ENCODE data around the gene NR3C1. TPM values are rescaled to one million over a fixed set of nuclear protein-coding genes. Genes with fewer than 3 reads are reported as not detected.
A peak's percentile ranks its signal among the peaks of the same experiment; 100 is the strongest.
"Not testable (repeated sequence)": the region's sequence is repeated elsewhere in the genome, so short reads cannot be mapped to it uniquely, and the experiment has no call there.

The NR3C1 gene
- total RNA-seq, 1 experiment from 2014 or later: 42.1 TPM

GRCh38 chr5:143337946-143338345, 65.5 kb downstream of the NR3C1 start:
- DNase-seq (ENCODE audit: low spot score): no peak

DNA sequence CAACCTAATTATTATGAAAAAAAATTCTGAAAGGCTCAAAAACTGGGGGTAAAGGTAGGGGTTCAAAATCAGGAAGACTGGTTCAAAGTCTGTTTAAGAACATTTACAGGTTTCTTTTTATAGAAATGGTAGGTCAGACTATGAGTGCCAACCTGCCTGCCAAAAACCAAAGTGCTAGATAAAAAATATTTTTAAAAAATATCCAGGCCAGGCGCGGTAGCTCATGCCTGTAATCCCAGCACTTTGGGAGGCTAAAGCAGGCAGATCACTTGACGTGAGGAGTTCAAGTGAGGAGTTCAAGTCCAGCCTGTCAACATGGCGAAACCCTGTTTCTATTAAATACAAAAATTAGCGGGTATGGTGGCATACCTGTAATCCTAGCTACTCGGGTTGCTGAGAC, 67.0 kb downstream of the NR3C1 start:
- no peak for DNase-seq (ENCODE audit: low spot score)

DNA sequence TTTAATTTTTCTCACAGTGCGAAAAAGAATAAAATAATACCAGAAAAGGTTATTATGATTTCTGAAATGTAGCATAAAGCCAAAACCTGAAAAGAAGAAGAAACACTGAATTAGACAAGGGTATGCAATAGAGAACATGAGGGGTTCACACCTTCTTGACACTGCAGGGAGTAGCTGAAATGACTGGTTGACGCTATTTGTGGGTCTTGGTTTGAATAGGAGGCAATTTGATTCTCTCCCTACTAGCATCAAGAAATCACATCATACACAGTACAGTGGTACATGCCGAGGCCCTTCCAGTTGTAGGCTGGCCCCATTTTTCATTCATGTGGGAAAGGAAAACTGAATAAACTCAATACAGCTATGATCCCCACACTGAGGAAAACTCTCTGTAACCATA, 68.6 kb downstream of the NR3C1 start:
- no peak for DNase-seq (ENCODE audit: low spot score)

GRCh38 chr5:143334380-143334779, 69.1 kb downstream of the NR3C1 start:
- not testable (repeated sequence) for DNase-seq (ENCODE audit: low spot score)

GRCh38 chr5:143331956-143332355, 71.5 kb downstream of the NR3C1 start:
- DNase-seq (ENCODE audit: low spot score): no peak

DNA sequence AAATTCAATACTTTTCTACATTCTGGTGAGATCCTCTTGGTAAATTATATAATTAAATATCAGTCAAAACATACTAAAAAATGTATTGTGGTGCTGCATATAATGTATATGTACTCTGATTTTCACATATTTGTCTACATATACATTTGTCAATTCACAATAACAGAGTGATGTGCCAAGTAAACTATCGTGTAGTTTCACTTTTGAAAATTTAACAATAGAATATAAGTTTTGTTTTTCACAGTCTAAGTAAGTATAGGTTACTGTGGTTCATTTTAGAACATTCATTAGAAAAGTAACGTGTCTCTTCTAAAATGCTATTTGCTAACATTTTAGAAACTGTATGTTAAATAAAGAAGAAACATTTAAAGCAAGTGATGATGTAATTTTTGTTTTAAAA, 73.6 kb downstream of the NR3C1 start:
- DNase-seq (ENCODE audit: low spot score): no peak

- DNase-seq (ENCODE audit: low spot score): no peak
Observed at GRCh38 chr5:143328589-143329220, 74.8 kb downstream of the NR3C1 start.

- not testable (repeated sequence) for DNase-seq (ENCODE audit: low spot score)
Observed at GRCh38 chr5:143325086-143325485, 78.4 kb downstream of the NR3C1 start.

DNA sequence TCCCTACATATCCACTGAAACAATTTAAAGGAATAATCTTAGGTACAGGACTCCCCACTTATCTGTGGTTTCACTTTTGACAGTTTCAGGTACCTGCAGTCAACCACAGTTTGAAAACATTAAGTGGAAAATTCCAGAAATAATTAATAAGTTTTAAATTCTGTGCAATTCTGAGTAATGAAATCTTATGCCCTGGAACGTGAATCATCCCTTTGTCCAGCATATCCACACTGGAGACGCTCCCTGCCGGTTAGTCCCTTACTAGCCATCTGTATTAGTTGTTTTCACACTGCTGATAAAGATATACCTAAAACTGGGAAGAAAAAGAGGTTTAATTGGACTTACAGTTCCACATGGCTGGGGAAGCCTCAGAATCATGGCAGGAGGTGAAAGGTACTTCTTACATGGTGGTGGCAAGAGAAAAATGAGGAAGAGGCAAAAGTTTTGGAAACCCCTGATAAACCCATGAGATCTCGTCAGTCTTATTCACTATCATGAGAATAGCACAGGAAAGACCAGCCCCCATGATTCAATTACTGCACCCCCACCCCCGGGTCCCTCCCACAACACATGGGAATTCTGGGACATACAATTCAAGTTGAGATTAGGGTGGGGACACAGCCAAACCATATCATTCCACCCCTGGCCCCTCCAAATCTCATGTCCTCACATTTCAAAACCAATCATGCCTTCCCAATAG, 80.4 kb downstream of the NR3C1 start:
- DNase-seq (ENCODE audit: low spot score): not testable (repeated sequence)

DNA sequence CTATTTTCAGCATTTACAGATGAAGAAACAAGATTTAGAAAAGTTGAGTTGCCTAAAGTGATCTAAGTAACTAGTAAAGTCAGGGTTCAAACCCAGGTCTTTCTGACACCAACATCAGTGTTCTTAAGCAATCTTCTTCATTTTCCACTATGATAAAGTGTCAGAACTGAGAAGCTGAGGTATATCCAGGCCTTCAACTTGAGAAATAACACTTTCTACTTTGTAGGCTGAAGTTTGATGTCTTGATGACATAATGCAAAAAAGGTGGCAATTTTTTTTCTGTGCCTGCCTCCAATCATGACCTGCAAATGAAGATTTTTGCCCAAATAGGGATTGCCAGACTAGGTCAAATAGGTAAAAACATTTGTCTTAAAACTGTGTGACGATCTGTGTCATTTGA, 81.3 kb downstream of the NR3C1 start:
- no peak for DNase-seq (ENCODE audit: low spot score)

- DNase-seq (ENCODE audit: low spot score): no peak
Observed at GRCh38 chr5:143319437-143320227, 83.9 kb downstream of the NR3C1 start.

GRCh38 chr5:143318833-143319232, 84.7 kb downstream of the NR3C1 start:
- no peak for DNase-seq (ENCODE audit: low spot score)

DNA sequence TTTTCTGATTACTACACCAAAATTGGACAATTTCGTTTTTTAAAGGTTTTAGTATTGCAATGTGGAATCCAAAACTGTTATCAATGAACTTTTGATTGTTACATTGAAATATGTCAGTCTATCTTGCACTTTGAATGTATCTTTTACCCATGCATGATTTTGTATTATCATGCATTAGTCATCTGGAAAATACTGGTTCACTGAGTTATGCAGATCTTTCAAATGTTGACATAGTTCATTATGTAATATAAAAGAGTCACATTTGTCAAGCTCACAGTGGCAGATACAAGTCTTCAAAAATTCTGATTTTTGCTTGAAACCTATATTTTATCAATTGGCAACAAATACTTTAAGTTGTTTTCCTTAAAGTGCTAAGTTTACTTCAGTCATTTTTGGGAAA, 85.2 kb downstream of the NR3C1 start:
- DNase-seq (ENCODE audit: low spot score): no peak

GRCh38 chr5:143316844-143317631, 86.4 kb downstream of the NR3C1 start:
- no peak for DNase-seq (ENCODE audit: low spot score)

- DNase-seq (ENCODE audit: low spot score): no peak
Observed at GRCh38 chr5:143316337-143316736, 87.1 kb downstream of the NR3C1 start.

- DNase-seq (ENCODE audit: low spot score): no peak
Observed at GRCh38 chr5:143315929-143316328, 87.6 kb downstream of the NR3C1 start.

DNA sequence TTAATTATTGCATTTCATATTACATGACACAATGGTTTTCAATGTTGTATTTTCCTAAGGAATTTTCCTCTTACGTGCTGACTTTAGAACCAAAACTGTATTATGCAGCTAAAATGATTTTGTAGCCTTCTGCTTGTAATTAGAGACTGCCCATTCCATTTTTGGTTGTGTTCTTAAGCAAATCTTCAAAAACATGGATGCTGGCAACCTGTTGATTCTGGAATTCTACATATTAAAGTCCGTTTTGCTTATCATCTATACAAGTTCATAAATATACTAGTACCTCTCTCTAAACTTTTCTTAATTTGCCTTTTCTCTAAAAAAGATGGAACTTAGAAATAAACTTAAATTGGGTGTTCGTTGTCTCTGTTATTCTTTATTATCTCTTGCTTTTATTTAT, 88.3 kb downstream of the NR3C1 start:
- no peak for DNase-seq (ENCODE audit: low spot score)

- DNase-seq (ENCODE audit: low spot score): peak; percentile 62
Observed at GRCh38 chr5:143314659-143315058, 88.8 kb downstream of the NR3C1 start.

DNA sequence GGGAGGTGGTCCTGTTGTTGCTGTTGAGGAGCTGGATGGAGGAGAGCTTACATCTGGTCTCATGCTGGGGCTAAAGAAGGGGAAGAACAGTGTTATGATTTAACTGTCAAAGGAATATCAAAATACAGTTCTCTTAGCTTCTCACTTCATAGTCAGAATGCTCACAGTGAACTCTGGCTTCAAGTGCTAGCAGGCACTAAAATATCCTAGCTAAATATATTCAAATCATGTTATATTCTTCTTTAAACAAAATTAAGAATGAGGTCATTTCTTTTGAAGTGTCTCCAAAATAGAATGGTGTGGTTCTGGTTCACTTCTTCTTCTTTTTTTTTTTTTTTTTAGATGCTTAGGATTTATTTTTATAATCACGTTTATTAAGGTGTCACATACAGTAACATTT, 89.4 kb downstream of the NR3C1 start:
- DNase-seq (ENCODE audit: low spot score): no peak

- DNase-seq (ENCODE audit: low spot score): no peak
Observed at GRCh38 chr5:143313298-143313852, 90.1 kb downstream of the NR3C1 start.

GRCh38 chr5:143312822-143313221, 90.7 kb downstream of the NR3C1 start:
- DNase-seq (ENCODE audit: low spot score): no peak

GRCh38 chr5:143311955-143312354, 91.5 kb downstream of the NR3C1 start:
- no peak for DNase-seq (ENCODE audit: low spot score)
